Measurements from ENCODE around the gene MFNG. TPM values are rescaled to one million over a fixed set of nuclear protein-coding genes. Genes with fewer than 3 reads are reported as not detected.

Gene MFNG
- total RNA-seq, 2 donors from 2014 or later = 170 to 245 TPM

DNA sequence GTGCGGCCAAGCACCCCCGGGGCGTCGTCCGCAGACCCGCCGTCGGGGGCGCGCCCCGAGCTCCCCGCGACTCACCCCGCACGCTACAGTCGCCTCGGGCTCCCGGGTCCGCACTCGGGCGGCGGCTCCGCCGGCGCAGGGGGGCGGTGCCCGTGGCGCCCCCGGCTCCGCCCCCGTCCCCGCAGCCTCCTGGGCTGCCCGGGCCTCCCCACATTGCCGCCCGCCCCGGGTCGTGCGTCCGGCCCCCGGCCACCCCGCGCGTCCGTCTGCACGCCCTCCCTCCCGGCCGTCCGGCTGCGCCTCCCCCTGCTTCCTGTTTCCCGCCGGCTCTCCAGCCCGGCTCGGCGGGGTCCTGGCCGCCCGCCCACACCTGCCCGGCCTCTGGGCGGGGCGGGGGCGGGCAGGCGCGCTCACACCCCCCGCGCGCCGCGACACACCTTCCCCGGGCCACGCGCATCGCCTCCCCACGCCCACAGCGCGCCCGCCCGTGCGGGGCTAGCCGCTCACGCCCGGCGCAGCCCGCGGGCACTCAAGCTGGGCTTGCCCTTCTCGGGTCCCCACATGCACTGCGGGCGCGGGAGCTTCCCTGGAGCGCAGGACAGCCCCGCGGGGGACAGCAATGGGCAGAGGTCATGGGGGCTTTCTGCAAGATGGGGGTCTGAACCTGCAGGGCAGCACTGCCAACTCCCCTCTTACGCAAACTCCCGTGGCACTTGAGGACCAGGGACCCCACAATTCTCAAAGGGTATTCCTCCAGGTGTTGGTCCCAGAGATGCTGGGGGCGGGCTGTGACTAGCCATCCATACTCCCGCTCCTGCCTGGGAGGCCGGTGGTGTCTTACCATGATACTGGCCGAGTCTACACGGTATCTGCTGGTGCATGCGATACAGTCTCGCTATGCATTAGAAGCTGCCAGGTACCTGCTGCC lies 33.3 kb upstream of the MFNG start, which contains the start of gene CARD10:
CARD10 (minus strand) TSS at position 148 of the 928 bp plus-strand sequence. CDS start 215 bp downstream, outside the sequence.
- H3K4me3 Mint-ChIP-seq = peak within 1 kb of the TSS; percentile 76
- peak within 1 kb of the TSS; percentile 35 for H3K27ac Mint-ChIP-seq
- H3K27me3 Mint-ChIP-seq = peaks cover 34% of the 10 kb centered on the region
- peaks cover 5% of the 10 kb centered on the region for H3K4me1 Mint-ChIP-seq
- peak; percentile 52 for ATAC-seq (replicated peaks)
- peaks cover 6% of the 10 kb centered on the region for H3K36me3 Mint-ChIP-seq (ENCODE audit: low read depth)
- no peaks in the 10 kb centered on the region for H3K9me3 Mint-ChIP-seq

DNA sequence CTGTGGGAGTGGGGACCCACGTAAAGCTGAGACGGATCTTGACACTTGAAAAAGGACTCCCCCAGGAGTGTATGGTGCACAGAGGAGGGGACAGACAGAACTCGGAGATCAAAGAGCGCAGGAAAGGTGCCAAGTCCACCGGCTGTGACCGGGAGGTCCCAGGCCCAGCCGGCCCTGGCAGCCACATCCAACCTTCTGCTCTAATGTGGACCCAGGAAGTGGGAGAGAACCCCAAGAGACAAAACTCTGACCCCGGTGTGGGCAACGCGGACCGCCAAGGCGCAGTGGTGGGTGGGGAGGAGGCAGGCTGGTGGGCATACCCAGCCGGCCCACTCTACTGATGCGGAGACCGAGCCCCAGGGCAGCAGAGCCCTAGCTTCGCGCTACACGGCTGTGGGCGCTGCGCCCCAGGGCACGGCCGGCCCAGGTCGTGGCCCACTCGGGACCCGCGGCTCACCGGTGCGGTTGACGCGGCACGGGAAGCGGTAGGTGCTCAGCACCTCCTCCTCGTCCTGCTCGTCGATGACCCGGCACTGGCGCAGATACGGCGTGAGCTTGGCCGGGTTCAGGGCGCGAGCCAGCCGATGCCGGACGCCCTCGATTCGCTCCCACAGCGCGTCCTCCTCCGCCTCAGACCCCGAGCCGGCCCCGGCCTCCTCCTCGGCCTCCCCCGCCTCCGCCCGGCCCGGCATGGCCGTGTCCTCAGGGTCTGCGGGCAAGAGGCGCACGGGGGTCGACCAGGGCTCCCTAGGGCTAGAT lies 32.5 kb upstream of the MFNG start:
- peaks cover 6% of the 10 kb centered on the region for H3K36me3 Mint-ChIP-seq (ENCODE audit: low read depth)
- H3K27me3 Mint-ChIP-seq = peaks cover 31% of the 10 kb centered on the region
- peak overlapping the region; percentile 35 for H3K27ac Mint-ChIP-seq
- peak overlapping the region; percentile 76 for H3K4me3 Mint-ChIP-seq
- ATAC-seq (replicated peaks) = peak; percentile 46
- no peaks in the 10 kb centered on the region for H3K9me3 Mint-ChIP-seq
- peaks cover 5% of the 10 kb centered on the region for H3K4me1 Mint-ChIP-seq

DNA sequence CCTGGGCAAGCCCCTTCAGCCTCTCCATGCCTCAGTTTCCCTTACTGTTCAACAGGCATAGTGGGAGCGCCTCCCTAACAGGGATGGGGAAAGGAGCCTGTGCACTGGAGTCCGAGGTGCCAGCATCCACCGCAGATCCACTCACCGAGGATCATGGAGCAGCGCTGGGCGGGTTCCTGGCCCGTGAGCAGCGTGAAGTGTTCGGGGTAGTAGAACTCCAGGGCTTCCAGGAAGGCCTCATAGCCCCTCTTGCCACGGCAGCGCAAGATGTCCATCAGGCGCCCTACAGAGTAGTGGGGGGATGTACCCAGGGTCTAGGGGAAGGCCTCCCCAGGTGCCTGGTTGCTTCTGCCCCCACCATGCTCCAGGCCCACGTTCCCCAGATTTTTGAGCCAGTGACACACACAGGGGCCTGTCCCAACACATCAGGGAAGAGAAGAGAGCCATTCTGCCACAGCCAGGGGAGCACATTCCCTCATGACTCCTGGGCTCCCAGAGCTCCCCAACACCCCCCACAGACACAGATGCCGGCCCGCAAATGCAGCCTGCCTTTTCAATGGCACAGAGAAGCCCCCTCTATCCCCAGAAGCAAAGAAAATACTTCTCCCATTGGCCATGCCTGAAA lies 31.8 kb upstream of the MFNG start:
- Mint-ChIP-seq H3K4me3 (peak overlapping the region; percentile 76), H3K9me3 (no peaks in the 10 kb centered on the region), H3K27me3 (peaks cover 27% of the 10 kb centered on the region), H3K27ac (peak overlapping the region; percentile 35), H3K4me1 (peaks cover 5% of the 10 kb centered on the region), H3K36me3 (ENCODE audit: low read depth) (peaks cover 6% of the 10 kb centered on the region)
- ATAC-seq (replicated peaks) = no peak

DNA sequence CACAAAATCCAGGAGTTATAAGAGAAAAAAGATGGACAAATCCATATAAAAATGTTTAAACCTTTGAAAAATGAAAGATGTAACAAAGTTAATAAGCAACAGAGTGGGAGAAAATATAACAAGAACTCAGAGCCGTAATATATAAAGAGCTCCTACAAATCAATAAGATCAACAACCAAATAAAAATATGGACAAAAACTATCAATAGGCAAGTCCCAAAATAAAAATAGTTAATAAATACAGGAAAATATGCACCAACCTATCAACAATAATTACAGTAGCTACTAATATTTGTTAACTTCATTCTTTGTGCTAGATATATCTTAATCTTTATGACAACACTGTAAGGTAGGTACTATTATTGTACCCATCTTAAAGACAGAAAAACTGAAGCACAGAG lies 30.3 kb upstream of the MFNG start:
- Mint-ChIP-seq H3K4me3 (no peak overlapping the region), H3K4me1 (peaks cover 5% of the 10 kb centered on the region), H3K27ac (no peak overlapping the region), H3K27me3 (peaks cover 14% of the 10 kb centered on the region), H3K36me3 (ENCODE audit: low read depth) (peaks cover 6% of the 10 kb centered on the region), H3K9me3 (no peaks in the 10 kb centered on the region)
- no peak for ATAC-seq (replicated peaks)

DNA sequence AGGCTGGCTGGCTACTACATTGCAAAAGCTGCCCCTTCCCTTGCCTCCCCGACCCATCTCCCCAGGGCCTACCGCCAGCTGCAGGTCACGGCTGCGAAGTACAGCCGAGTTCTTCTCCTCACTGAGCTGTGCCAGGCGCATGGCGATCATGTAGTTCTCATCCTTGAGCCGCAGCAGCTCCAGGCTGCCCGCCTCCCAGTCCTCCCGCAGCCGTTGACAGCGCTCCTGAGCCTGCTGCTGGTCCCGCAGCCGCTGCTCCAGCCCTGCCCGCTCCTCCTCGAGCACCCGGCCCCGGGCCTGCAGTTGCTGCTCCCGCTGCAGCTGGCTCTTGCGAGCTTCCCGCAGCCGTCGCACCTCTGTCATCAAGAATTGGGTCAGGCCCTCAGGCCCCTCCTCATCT lies 29.7 kb upstream of the MFNG start:
- H3K27ac Mint-ChIP-seq = no peak overlapping the region
- peaks cover 5% of the 10 kb centered on the region for H3K4me1 Mint-ChIP-seq
- peaks cover 6% of the 10 kb centered on the region for H3K36me3 Mint-ChIP-seq (ENCODE audit: low read depth)
- H3K27me3 Mint-ChIP-seq = peaks cover 9% of the 10 kb centered on the region
- no peak overlapping the region for H3K4me3 Mint-ChIP-seq
- no peak for ATAC-seq (replicated peaks)
- no peaks in the 10 kb centered on the region for H3K9me3 Mint-ChIP-seq

DNA sequence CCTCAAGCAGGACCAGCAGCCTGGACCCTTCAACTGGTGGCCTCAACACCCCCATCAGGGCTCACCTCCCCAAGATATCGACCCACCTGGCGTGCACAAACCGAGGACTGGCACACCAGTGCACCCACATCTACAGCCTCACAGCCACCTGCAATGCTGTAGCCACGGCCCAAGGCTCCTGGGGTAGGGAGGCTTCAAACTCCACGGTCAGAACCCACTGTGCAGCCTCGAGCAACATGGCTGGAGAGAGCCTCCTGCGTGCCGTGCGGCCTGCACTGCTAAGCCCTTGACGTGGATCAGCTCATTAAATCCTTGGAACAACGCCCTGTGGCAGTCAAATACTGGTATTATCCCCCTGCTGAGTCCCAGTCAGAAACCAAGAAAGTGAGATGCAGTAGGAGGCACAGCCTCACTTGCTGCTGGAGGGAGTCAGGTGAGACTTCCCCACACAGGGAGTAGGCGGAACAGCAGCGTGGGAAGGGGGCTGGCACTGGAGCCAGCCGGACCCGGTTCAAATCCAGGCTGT lies 28.4 kb upstream of the MFNG start:
- Mint-ChIP-seq H3K9me3 (no peaks in the 10 kb centered on the region), H3K4me3 (no peak overlapping the region), H3K4me1 (peaks cover 5% of the 10 kb centered on the region), H3K27ac (no peak overlapping the region), H3K36me3 (ENCODE audit: low read depth) (peaks cover 6% of the 10 kb centered on the region), H3K27me3 (peaks cover 5% of the 10 kb centered on the region)
- no peak for ATAC-seq (replicated peaks)

DNA sequence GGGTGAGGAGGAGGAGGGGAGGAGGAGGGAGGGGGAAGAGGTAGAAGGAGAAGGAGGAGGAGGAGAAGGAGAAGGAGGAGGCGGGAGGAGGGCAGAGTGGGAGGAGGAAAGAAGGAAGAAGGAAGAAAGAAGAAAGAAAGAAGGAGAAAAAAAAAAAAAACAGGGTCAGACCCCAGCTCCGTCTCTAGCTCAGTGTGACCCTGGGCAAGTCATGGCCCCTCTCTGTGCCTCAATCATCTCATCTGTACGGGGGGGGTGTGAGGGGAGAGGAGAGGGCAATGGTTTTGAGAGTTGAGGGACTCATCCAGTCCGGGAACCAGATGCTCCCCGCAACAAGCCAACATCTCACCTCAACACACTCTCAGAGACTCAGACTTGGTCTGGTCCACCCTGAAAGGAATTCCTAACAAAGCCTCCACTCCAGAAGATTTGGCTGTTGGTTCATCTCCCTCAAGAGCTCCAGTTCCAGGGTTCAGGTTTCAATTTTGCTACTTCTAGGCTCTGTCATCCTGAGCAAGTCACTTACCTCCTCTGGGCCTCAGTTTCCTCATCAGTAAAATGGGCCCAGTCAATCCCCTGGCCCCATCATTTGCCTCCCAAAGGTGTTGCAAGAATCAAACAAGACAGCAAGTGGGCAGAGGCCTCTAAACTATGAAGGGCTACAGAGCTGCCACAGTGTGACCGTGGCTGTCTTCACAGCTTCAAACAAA lies 25.4 kb upstream of the MFNG start:
- Mint-ChIP-seq H3K27me3 (no peaks in the 10 kb centered on the region), H3K27ac (peak overlapping the region; percentile 22), H3K36me3 (ENCODE audit: low read depth) (no peaks in the 10 kb centered on the region), H3K4me1 (no peaks in the 10 kb centered on the region), H3K4me3 (no peak overlapping the region), H3K9me3 (no peaks in the 10 kb centered on the region)
- ATAC-seq (replicated peaks) = no peak

DNA sequence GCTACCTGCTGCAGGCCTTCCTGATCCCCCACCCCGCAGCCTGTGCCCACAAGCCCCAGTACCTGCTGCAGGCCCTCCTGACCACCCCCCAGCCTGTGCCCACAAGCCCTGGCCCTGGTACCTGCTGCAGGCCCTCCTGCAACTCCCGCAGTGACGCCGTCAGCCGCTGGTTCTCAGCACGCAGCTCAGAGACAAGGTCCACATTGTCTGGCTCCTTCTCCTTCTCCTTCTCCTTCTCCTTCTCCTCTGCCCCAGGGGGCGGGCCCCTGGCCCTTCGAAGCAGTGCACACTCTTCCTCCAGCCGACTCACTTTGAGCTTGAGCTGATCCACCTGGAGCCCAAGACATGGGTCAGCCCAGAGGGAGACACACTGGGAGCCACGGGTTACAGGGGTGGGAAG lies 23.9 kb upstream of the MFNG start:
- ATAC-seq (replicated peaks) = no peak
- Mint-ChIP-seq H3K36me3 (ENCODE audit: low read depth) (no peaks in the 10 kb centered on the region), H3K27me3 (no peaks in the 10 kb centered on the region), H3K4me1 (no peaks in the 10 kb centered on the region), H3K9me3 (no peaks in the 10 kb centered on the region), H3K4me3 (no peak overlapping the region), H3K27ac (no peak overlapping the region)

DNA sequence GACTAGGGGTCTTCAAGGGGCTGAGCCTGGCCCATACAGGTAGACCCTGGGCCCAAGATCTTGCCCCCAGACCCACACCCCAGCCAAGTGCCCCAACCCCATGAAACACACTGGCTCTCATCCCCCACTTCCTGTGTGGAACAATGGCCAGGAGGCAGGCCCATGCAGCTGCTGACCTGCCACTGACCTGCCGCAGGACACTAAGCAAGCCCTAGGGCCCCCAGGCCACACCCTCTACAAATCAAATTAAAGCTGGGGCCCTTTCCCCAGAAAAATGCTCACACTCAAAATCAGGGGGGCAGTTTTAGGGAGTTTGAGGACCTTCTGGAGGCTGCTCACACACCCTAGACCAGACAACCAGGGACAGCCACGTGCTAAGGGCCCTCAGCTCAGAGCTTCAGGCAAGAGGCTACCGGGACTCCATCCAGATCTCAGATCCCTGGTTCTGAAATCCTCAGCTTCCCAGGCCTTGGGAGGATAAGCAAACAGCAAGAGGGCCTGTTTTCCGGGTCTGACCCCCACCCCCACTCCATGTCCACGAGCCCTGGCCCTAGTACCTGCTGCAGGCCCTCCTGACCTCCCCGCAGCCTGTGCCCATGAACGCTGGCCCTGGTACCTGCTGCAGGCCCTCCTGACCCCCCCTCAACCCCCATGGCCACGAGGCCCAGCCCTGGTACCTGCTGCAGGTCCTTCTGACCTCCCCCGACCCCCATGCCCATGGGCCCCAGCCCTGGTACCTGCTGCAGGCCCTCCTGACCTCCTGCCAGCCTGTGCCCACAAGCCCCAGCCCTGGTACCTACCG lies 23.1 kb upstream of the MFNG start:
- no peak overlapping the region for H3K27ac Mint-ChIP-seq
- H3K36me3 Mint-ChIP-seq (ENCODE audit: low read depth) = no peaks in the 10 kb centered on the region
- no peaks in the 10 kb centered on the region for H3K9me3 Mint-ChIP-seq
- H3K27me3 Mint-ChIP-seq = no peaks in the 10 kb centered on the region
- no peak for ATAC-seq (replicated peaks)
- no peaks in the 10 kb centered on the region for H3K4me1 Mint-ChIP-seq
- no peak overlapping the region for H3K4me3 Mint-ChIP-seq

DNA sequence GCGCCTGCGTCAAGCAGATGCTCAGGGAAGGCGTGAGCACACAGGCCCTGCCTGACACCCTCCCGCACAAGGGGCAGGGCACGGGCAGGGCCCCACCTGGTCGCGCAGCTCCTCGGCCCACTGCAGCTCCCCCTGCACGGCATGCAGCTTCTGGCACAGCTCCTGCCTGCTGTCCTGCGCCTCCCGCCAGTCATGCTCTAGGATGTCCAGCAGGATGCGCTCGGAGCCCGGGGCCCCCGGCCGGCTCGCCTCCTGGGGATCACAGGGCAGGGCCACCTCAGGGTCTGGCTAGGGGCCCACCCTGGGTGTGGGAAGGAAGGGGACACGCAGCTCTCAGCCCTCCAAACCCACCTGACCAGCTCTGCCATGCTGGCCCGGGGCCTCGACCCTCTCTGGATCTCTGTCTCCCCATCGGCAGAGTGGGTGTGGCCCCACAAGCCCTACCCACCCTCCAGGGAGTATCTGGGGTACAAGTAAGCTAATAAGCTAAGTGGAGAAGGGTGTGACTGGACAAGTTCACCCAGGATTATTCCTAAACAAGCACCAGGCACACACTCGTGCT lies 22.3 kb upstream of the MFNG start:
- no peaks in the 10 kb centered on the region for H3K4me1 Mint-ChIP-seq
- no peak overlapping the region for H3K4me3 Mint-ChIP-seq
- no peak overlapping the region for H3K27ac Mint-ChIP-seq
- H3K27me3 Mint-ChIP-seq = no peaks in the 10 kb centered on the region
- H3K36me3 Mint-ChIP-seq (ENCODE audit: low read depth) = no peaks in the 10 kb centered on the region
- H3K9me3 Mint-ChIP-seq = no peaks in the 10 kb centered on the region
- no peak for ATAC-seq (replicated peaks)

DNA sequence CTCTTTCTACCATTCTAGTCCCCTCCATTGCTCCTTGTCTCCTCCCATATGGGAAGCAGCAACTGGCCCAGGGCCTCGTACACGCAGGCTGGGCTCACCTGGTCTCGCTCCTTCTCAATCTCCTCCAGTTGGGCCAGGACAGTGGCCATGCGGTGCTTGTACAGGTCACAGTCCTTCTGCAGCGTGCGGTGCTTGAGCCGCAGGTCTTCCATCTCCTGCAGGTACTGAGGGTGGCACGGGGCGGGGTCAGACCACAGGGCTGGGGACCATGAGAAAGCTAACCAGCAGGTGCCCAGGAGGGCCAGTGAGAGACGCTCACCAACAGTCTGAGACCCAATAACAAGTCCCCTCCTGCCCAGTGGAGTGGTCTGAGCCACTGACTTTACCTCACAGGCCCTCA lies 21.5 kb upstream of the MFNG start:
- ATAC-seq (replicated peaks) = no peak
- no peaks in the 10 kb centered on the region for H3K27me3 Mint-ChIP-seq
- no peaks in the 10 kb centered on the region for H3K4me1 Mint-ChIP-seq
- no peak overlapping the region for H3K4me3 Mint-ChIP-seq
- no peaks in the 10 kb centered on the region for H3K36me3 Mint-ChIP-seq (ENCODE audit: low read depth)
- no peaks in the 10 kb centered on the region for H3K9me3 Mint-ChIP-seq
- no peak overlapping the region for H3K27ac Mint-ChIP-seq

DNA sequence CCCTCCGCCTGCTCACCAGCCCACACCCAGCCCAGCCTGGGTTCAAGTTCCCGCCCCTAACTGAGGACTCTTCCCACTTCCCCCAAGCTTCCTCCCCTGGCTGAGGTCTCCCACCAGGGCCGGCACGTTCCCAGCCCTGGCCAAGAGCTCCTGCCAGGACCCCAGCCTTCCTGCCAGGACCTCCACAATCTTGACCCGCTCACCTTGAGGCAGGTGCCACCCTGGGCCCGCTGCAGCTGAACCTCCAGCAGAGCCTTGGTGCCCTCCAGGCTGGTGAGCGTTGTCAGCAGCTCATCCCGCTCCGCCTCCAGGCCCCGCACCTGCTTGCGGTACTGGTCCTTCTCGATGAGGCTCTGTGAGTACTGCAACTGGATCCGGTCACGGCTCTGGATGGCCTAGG lies 19.8 kb upstream of the MFNG start:
- no peaks in the 10 kb centered on the region for H3K9me3 Mint-ChIP-seq
- H3K27me3 Mint-ChIP-seq = peaks cover 4% of the 10 kb centered on the region
- H3K4me1 Mint-ChIP-seq = peaks cover 6% of the 10 kb centered on the region
- H3K36me3 Mint-ChIP-seq (ENCODE audit: low read depth) = no peaks in the 10 kb centered on the region
- ATAC-seq (replicated peaks) = no peak
- no peak overlapping the region for H3K27ac Mint-ChIP-seq
- H3K4me3 Mint-ChIP-seq = no peak overlapping the region

DNA sequence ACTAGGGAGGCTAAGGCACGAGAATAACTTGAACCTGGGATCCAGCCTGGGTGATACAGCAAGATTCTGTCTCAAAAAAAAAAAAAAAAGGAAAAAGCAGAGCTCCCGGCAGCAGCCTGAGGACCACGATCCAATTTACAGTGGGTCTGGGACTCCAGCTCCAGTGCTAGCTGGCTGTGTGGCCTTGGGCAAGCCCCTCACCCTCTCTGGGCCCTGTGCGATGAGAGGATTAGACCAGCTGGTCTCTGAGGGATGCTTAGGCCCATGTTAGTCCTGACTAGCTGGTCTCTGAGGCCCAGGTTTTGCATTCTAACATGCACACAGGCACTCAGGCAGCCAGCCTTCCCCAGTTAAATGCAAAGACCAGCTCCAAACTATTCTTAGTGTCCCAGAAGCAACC lies 19.4 kb upstream of the MFNG start:
- no peaks in the 10 kb centered on the region for H3K9me3 Mint-ChIP-seq
- H3K36me3 Mint-ChIP-seq (ENCODE audit: low read depth) = no peaks in the 10 kb centered on the region
- peaks cover 4% of the 10 kb centered on the region for H3K27me3 Mint-ChIP-seq
- no peak for ATAC-seq (replicated peaks)
- H3K4me3 Mint-ChIP-seq = no peak overlapping the region
- H3K4me1 Mint-ChIP-seq = peaks cover 6% of the 10 kb centered on the region
- no peak overlapping the region for H3K27ac Mint-ChIP-seq
